ENCODE data around the gene VAV3. TPM values are rescaled to one million over a fixed set of nuclear protein-coding genes. Genes with fewer than 3 reads are reported as not detected.

Gene VAV3
- total and polyA plus RNA-seq, 2 of the 8 experiments (the other 6 are each of a cell fraction or from before 2014, with no cell fraction given), result 2.9 to 7.9 TPM

DNA sequence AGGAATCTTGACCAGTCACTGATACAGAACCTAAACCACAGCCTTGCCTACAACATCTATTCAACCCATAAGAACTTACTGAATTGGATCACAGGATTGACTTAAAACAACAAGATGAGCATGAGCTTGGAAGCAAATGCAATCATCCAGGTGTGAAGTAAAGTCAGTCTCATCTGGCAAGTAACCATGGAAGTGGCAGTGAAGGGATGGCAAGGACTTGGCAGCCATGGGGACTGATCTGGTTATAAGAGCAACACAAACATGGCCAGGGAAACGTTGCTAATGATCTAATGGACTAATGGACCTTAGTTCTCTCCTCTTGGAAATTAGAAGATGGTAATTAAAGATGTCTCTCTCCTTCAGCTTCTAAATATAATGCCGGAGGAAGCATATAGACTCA, 133.1 kb downstream of the VAV3 start:
- H3K23me2 ChIP-seq (ENCODE audit: low read depth, low read length), result no peaks in the 10 kb centered on the region
- H3K9ac ChIP-seq (replicated peaks in 1 of 4; ENCODE audit: extremely low read depth in 1 of 4, low read depth in 3 of 4, low read length in 3 of 4), result no peak overlapping the region
- ChIA-PET POLR2A (ENCODE audit: partially characterized antibody) (no interaction called here), CTCF (ENCODE audit: partially characterized antibody) (interaction anchor here (0.8 to 1.3 kb wide), 3 partner anchors 14 to 296 kb away, joined by 3 to 5 read pairs (median 3); no protein-coding TSS in a partner anchor)
- peaks cover 2% of the 10 kb centered on the region for H3K79me1 ChIP-seq (ENCODE audit: low read depth, low read length)
- H3K56ac ChIP-seq (replicated peaks; ENCODE audit: insufficient read length, low read depth, low read length), result no peak overlapping the region
- no peak overlapping the region for H2BK20ac ChIP-seq (ENCODE audit: low read length)
- no peak overlapping the region for H4K8ac ChIP-seq (ENCODE audit: extremely low read depth, insufficient read depth, low read length)
- no peak overlapping the region; the same call in 1 of the 2 replicates for H2AK5ac ChIP-seq (ENCODE audit: low read depth, low read length)
- no peaks in the 10 kb centered on the region for H3K79me2 ChIP-seq (ENCODE audit: control insufficient read depth in 1 of 2, insufficient read depth in 2 of 2, low read length in 2 of 2)
- no peaks in the 10 kb centered on the region for H4K20me1 ChIP-seq (replicated peaks in 1 of 2; ENCODE audit: control insufficient read depth in 1 of 2, insufficient read depth in 2 of 2, low read length in 2 of 2)
- no peak overlapping the region for H2BK12ac ChIP-seq (ENCODE audit: low read depth, low read length)
- H2AFZ ChIP-seq (ENCODE audit: low read length), result no peak overlapping the region
- H2BK5ac ChIP-seq (ENCODE audit: low read depth, low read length), result no peak overlapping the region
- WGBS, 2 experiments (ENCODE audit: extremely low coverage in 1 of 2, insufficient coverage in 1 of 2, insufficient read length in 1 of 2, insufficient replicate concordance in 2 of 2, low coverage in 1 of 2, low lambda C conversion rate in 2 of 2, missing lambda C conversion rate in 1 of 2), result 89% methylated on average over 2 of the region's 2 CpGs; no CpG with 5 or more reads in 1 of the 2 experiments
- no peak overlapping the region for H3K4me2 ChIP-seq (ENCODE audit: insufficient read depth in 1 of 2, low read depth in 2 of 2, low read length in 2 of 2)
- no peak overlapping the region for H3K27ac ChIP-seq (ENCODE audit: low read depth, low read length)
- H3K4me1 ChIP-seq (replicated peaks in 1 of 4; ENCODE audit: control insufficient read depth in 3 of 4, insufficient read depth in 4 of 4, low read length in 3 of 4), result peaks cover 0 to 3% (median 0%) of the 10 kb centered on the region in 4 experiments; a peak in 1 of 7 replicates
- no peak overlapping the region for H4K91ac ChIP-seq (replicated peaks; ENCODE audit: insufficient read length, low read length)
- no peaks in the 10 kb centered on the region for H3K9me3 ChIP-seq (ENCODE audit: insufficient read depth in 2 of 2, low read depth in 1 of 2, low read length in 1 of 2)
- no peak overlapping the region for H4K5ac ChIP-seq (ENCODE audit: insufficient read length, low read depth, low read length)
- H3K23ac ChIP-seq (ENCODE audit: insufficient read length), result no peak overlapping the region
- H3K4ac ChIP-seq (replicated peaks; ENCODE audit: insufficient read length, low read depth, low read length), result no peak overlapping the region
- H2BK15ac ChIP-seq (ENCODE audit: low read length), result no peak overlapping the region
- FAIRE-seq (no peak), DNase-seq (ENCODE audit: low read depth in 1 of 2, low spot score in 2 of 2) (no peak)
- H3K36me3 ChIP-seq (ENCODE audit: control insufficient read depth in 2 of 4, insufficient read depth in 4 of 4, low read length in 3 of 4), result no peaks in the 10 kb centered on the region
- H3K14ac ChIP-seq (ENCODE audit: insufficient read length), result no peak overlapping the region
- no peak overlapping the region for H3K4me3 ChIP-seq (ENCODE audit: extremely low read depth in 1 of 4, insufficient read depth in 2 of 4, low read depth in 3 of 4, low read length in 4 of 4)
- no peak overlapping the region for H3K18ac ChIP-seq (ENCODE audit: extremely low read depth, low read length)
- no peaks in the 10 kb centered on the region for H3K27me3 ChIP-seq (replicated peaks in 1 of 4; ENCODE audit: control insufficient read depth in 3 of 4, extremely low read depth in 1 of 4, insufficient read depth in 3 of 4, low read length in 3 of 4)
- H2BK120ac ChIP-seq (replicated peaks; ENCODE audit: low read depth, low read length), result no peak overlapping the region
- TF ChIP-seq SAP30 (IDR thresholded peaks at IDR 0.05; ENCODE audit: insufficient read depth, insufficient replicate concordance, low read length) (no peak), SUZ12 (IDR thresholded peaks at IDR 0.05; ENCODE audit: low read length) (no peak), PHF8 (conservative IDR thresholded peaks at IDR 0.05; ENCODE audit: low read depth, low read length) (no peak), RNF2 (IDR thresholded peaks at IDR 0.05; ENCODE audit: borderline replicate concordance, low read depth, low read length, missing control alignments, poor library complexity, severe bottlenecking) (no peak), EP300 (IDR thresholded peaks at IDR 0.05; ENCODE audit: borderline replicate concordance in 1 of 2, low read depth in 2 of 2, low read length in 2 of 2) (no peak), HDAC6 (IDR thresholded peaks at IDR 0.05; ENCODE audit: low read depth, low read length) (no peak), BCL11A (IDR thresholded peaks at IDR 0.05; ENCODE audit: low read depth in 2 of 2, low read length in 2 of 2) (no peak), ASH2L (IDR thresholded peaks at IDR 0.05; ENCODE audit: low read length) (no peak), RAD21 (IDR thresholded peaks at IDR 0.05 in 1 of 2, conservative IDR thresholded peaks at IDR 0.05 in 1 of 2; ENCODE audit: low read depth in 2 of 2, low read length in 2 of 2) (no peak), KDM5A (IDR thresholded peaks at IDR 0.05; ENCODE audit: low read length) (no peak)
- TF ChIP-seq, protein P1, sequence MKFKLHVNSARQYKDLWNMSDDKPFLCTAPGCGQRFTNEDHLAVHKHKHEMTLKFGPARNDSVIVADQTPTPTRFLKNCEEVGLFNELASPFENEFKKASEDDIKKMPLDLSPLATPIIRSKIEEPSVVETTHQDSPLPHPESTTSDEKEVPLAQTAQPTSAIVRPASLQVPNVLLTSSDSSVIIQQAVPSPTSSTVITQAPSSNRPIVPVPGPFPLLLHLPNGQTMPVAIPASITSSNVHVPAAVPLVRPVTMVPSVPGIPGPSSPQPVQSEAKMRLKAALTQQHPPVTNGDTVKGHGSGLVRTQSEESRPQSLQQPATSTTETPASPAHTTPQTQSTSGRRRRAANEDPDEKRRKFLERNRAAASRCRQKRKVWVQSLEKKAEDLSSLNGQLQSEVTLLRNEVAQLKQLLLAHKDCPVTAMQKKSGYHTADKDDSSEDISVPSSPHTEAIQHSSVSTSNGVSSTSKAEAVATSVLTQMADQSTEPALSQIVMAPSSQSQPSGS (IDR thresholded peaks at IDR 0.05; ENCODE audit: low read length), result no peak
